Stimulated activated CD4-positive, alpha-beta T cell treated with anti-CD3 and anti-CD28 coated beads, Interleukin-12 subunit alpha, Interleukin-12 subunit beta, amount 100 ng/mL, for 4 hours (primary cell): ENCODE results near the gene EXD2.
"Not testable (repeated sequence)": the region's sequence is repeated elsewhere in the genome, so short reads cannot be mapped to it uniquely, and the experiment has no call there.

Experiments
- DNase-seq: peaks from one replicate; pipeline ENCODE4 v3.0.0-alpha.2; 2020

Gene EXD2

GRCh38 chr14:69259168-69259526 lies 67.8 kb downstream of the EXD2 start:
- DNase-seq: no peak

- no peak for DNase-seq
Observed at GRCh38 chr14:69259527-69260189, 68.4 kb downstream of the EXD2 start, which contains the start of gene GALNT16. Gene GALNT16 (plus strand): TSS chr14:69260158. CDS start chr14:69260291, 133 bp downstream.

- DNase-seq: no peak
Observed at GRCh38 chr14:69260190-69260860, 69.0 kb downstream of the EXD2 start.

GRCh38 chr14:69260861-69261564 lies 69.7 kb downstream of the EXD2 start:
- DNase-seq: peak; percentile 42

GRCh38 chr14:69261761-69262331 lies 70.5 kb downstream of the EXD2 start:
- DNase-seq: no peak

- no peak for DNase-seq
Observed at GRCh38 chr14:69262516-69262915, 71.2 kb downstream of the EXD2 start.

GRCh38 chr14:69263364-69263763 lies 72.1 kb downstream of the EXD2 start:
- no peak for DNase-seq

- DNase-seq: no peak
Observed at GRCh38 chr14:69263771-69264170, 72.5 kb downstream of the EXD2 start.

- DNase-seq: no peak
Observed at GRCh38 chr14:69266572-69267345, 75.5 kb downstream of the EXD2 start.

- DNase-seq: no peak
Observed at GRCh38 chr14:69267492-69267891, 76.2 kb downstream of the EXD2 start.

GRCh38 chr14:69268223-69268622 lies 76.9 kb downstream of the EXD2 start:
- no peak for DNase-seq

- DNase-seq: no peak
Observed at GRCh38 chr14:69268763-69269162, 77.5 kb downstream of the EXD2 start.

GRCh38 chr14:69269381-69269780 lies 78.1 kb downstream of the EXD2 start:
- DNase-seq: no peak

- DNase-seq: no peak
Observed at GRCh38 chr14:69270097-69270496, 78.8 kb downstream of the EXD2 start.

GRCh38 chr14:69270795-69271708 lies 79.8 kb downstream of the EXD2 start:
- DNase-seq: no peak

GRCh38 chr14:69274321-69274720 lies 83.0 kb downstream of the EXD2 start:
- DNase-seq: no peak

GRCh38 chr14:69275331-69275730 lies 84.0 kb downstream of the EXD2 start:
- DNase-seq: no peak

- not testable (repeated sequence) for DNase-seq
Observed at GRCh38 chr14:69277356-69277755, 86.1 kb downstream of the EXD2 start.

GRCh38 chr14:69280746-69281291 lies 89.5 kb downstream of the EXD2 start:
- no peak for DNase-seq

- DNase-seq: no peak
Observed at GRCh38 chr14:69281450-69282169, 90.3 kb downstream of the EXD2 start.

GRCh38 chr14:69282448-69282847 lies 91.2 kb downstream of the EXD2 start:
- DNase-seq: no peak
